Measurements from ENCODE around the gene METTL6. TPM values are rescaled to one million over a fixed set of nuclear protein-coding genes. Genes with fewer than 3 reads are reported as not detected.
"Not testable (repeated sequence)": the region's sequence is repeated elsewhere in the genome, so short reads cannot be mapped to it uniquely, and the experiment has no call there.

The METTL6 gene
- total RNA-seq, 1 donor from 2014 or later, result 20.1 TPM

DNA sequence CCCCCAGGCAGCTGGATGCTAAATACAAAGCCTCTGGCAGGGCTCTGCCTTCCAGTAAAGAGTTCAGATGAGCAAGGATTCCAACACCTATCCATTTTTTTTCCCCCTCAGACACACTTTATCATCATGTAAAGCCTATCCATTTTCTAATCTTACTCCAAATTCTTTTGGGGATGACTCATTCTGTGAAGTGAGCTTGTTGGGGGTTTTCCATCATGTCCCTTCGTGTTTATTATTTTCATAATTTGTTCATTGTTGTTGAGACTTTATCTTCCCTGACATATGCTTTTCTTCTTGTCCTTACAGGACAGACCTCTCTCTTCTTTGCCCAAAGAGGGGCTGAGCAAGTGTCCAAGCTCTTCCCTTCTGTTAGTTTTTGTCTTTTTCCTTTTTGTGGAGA lies 60.3 kb downstream of the METTL6 start:
- no peak overlapping the region for H3K27ac Mint-ChIP-seq
- no peaks in the 10 kb centered on the region for H3K36me3 Mint-ChIP-seq
- H3K27me3 Mint-ChIP-seq, result no peaks in the 10 kb centered on the region
- H3K4me3 Mint-ChIP-seq, result no peak overlapping the region
- no peak for DNase-seq (ENCODE audit: extremely low spot score, unreplicated experiment)
- peaks cover 10% of the 10 kb centered on the region for H3K4me1 Mint-ChIP-seq (ENCODE audit: unreplicated experiment)
- TF ChIP-seq CTCF (conservative IDR thresholded peaks at IDR 0.05), result no peak
- H3K9me3 Mint-ChIP-seq, result peaks cover 9% of the 10 kb centered on the region

GRCh38 chr3:15364078-15364477 lies 63.3 kb downstream of the METTL6 start:
- Mint-ChIP-seq H3K27ac (peak overlapping the region; percentile 14), H3K4me1 (ENCODE audit: unreplicated experiment) (peaks cover 26% of the 10 kb centered on the region)
- not testable (repeated sequence) for H3K4me3 Mint-ChIP-seq; H3K9me3 Mint-ChIP-seq; H3K36me3 Mint-ChIP-seq; H3K27me3 Mint-ChIP-seq; DNase-seq (ENCODE audit: extremely low spot score, unreplicated experiment)

GRCh38 chr3:15361494-15362214 lies 65.7 kb downstream of the METTL6 start:
- peak overlapping the region; percentile 49 for H3K4me3 Mint-ChIP-seq
- H3K36me3 Mint-ChIP-seq, result no peaks in the 10 kb centered on the region
- H3K27ac Mint-ChIP-seq, result peak overlapping the region; percentile 43
- no peak for TF ChIP-seq CTCF (conservative IDR thresholded peaks at IDR 0.05)
- no peaks in the 10 kb centered on the region for H3K27me3 Mint-ChIP-seq
- no peak for DNase-seq (ENCODE audit: extremely low spot score, unreplicated experiment)
- H3K9me3 Mint-ChIP-seq, result peaks cover 6% of the 10 kb centered on the region
- H3K4me1 Mint-ChIP-seq (ENCODE audit: unreplicated experiment), result peaks cover 28% of the 10 kb centered on the region

- H3K27ac Mint-ChIP-seq, result no peak overlapping the region
- TF ChIP-seq CTCF (conservative IDR thresholded peaks at IDR 0.05), result no peak
- peaks cover 35% of the 10 kb centered on the region for H3K4me1 Mint-ChIP-seq (ENCODE audit: unreplicated experiment)
- peaks cover 6% of the 10 kb centered on the region for H3K9me3 Mint-ChIP-seq
- no peaks in the 10 kb centered on the region for H3K36me3 Mint-ChIP-seq
- no peak overlapping the region for H3K4me3 Mint-ChIP-seq
- no peak for DNase-seq (ENCODE audit: extremely low spot score, unreplicated experiment)
- no peaks in the 10 kb centered on the region for H3K27me3 Mint-ChIP-seq
Measured at GRCh38 chr3:15360788-15361493, 66.4 kb downstream of the METTL6 start.

Other genes with a start within 250 kb of the METTL6 start
- gene CAPN7, start 221.3 kb downstream of the METTL6 start, total RNA-seq (ENCODE audit: low replicate concordance), result 37.9 and 41.9 TPM in 2 replicates
- gene SH3BP5, start 95.0 kb downstream of the METTL6 start, total RNA-seq (ENCODE audit: low replicate concordance), result 31.2 and 33.4 TPM in 2 replicates
- 23.1 and 23.5 TPM in 2 replicates for gene EAF1, start 54 bp upstream of the METTL6 start, total RNA-seq (ENCODE audit: low replicate concordance)
- 2.4 and 4.1 TPM in 2 replicates for gene COLQ, start 94.2 kb upstream of the METTL6 start, total RNA-seq (ENCODE audit: low replicate concordance)
- 16.5 and 20.5 TPM in 2 replicates for gene HACL1, start 174.0 kb upstream of the METTL6 start, total RNA-seq (ENCODE audit: low replicate concordance)
- 12.2 and 15.4 TPM in 2 replicates for gene BTD, start 174.2 kb upstream of the METTL6 start, total RNA-seq (ENCODE audit: low replicate concordance)